Hepatocyte (in vitro differentiated cells): ENCODE results near the gene MRPS24.

Experiments used
- CTCF ChIP-seq: fragments of 200-600 bp; sonication (generic); IDR thresholded peaks from 2 replicates; pipeline ENCODE4 v1.5.1; 2016; ENCODE audit warnings: antibody characterized with exemption, mild to moderate bottlenecking; ENCODE audit not compliant: poor library complexity
- EZH2 ChIP-seq: fragments of 200-600 bp; sonication (generic); IDR thresholded peaks from 2 replicates; pipeline ENCODE4 v1.6.1; 2016; ENCODE audit warnings: antibody characterized with exemption, mild to moderate bottlenecking, borderline replicate concordance
- EZH2phosphoT487 ChIP-seq: fragments of 200-600 bp; sonication (generic); IDR thresholded peaks from one replicate; pipeline ENCODE4 v1.6.1; 2018; ENCODE audit warnings: antibody characterized with exemption, mild to moderate bottlenecking, low read depth, moderate library complexity; ENCODE audit not compliant: unreplicated experiment, severe bottlenecking

GRCh38 chr7:43895847-43896415, 26.6 kb upstream of the MRPS24 start:
- TF ChIP-seq CTCF (no peak), EZH2 (no peak), EZH2phosphoT487 (no peak)
